GM23338 (cell line): Measurements from ENCODE around the gene TSC2. TPM values are rescaled to one million over a fixed set of nuclear protein-coding genes. Genes with fewer than 3 reads are reported as not detected.

Source experiments
- ATAC-seq: fragments of 200-7000 bp; cut with Tn5 transposase; 3 replicates; pipeline ENCODE4 v1.9.1; 2020
- DNase-seq: peaks from one replicate; pipeline ENCODE4 v3.0.0-alpha.2; 2015; ENCODE audit warnings: low spot score
- H2AFZ ChIP-seq: fragments of 200-600 bp; sonication (generic); 2 replicates; pipeline ENCODE4 v1.8.0; 2016; ENCODE audit warnings: antibody characterized with exemption, mild to moderate bottlenecking, moderate library complexity
- H3F3A ChIP-seq: fragments of 200-600 bp; sonication (generic); replicated peaks from 2 replicates; pipeline ENCODE4 v1.8.0; 2017; ENCODE audit warnings: antibody characterized with exemption, mixed run types, low read depth
- H3K27ac ChIP-seq: fragments of 200-600 bp; sonication (generic); 2 replicates; pipeline ENCODE4 v1.6.1; 2016; ENCODE audit warnings: low read depth
- H3K27me3 ChIP-seq: fragments of 200-600 bp; sonication (generic); 2 replicates; pipeline ENCODE4 v1.8.0; 2016; ENCODE audit warnings: mild to moderate bottlenecking, mixed run types, moderate library complexity; ENCODE audit not compliant: insufficient read depth
- H3K36me3 ChIP-seq: fragments of 200-600 bp; sonication (generic); 2 replicates; pipeline ENCODE4 v1.8.0; 2016; ENCODE audit warnings: mild to moderate bottlenecking; ENCODE audit not compliant: insufficient read depth
- H3K4me1 ChIP-seq: fragments of 200-600 bp; sonication (generic); 2 replicates; pipeline ENCODE4 v1.8.0; 2016; ENCODE audit warnings: mild to moderate bottlenecking, moderate library complexity; ENCODE audit not compliant: insufficient read depth
- H3K4me2 ChIP-seq: fragments of 200-600 bp; sonication (generic); 2 replicates; pipeline ENCODE4 v1.7.1; 2017; ENCODE audit warnings: mixed run types
- H3K4me3 ChIP-seq: fragments of 200-600 bp; sonication (generic); 2 replicates; pipeline ENCODE4 v1.6.1; 2016; ENCODE audit warnings: mixed run types
- H3K79me2 ChIP-seq: fragments of 200-600 bp; sonication (generic); replicated peaks from 2 replicates; pipeline ENCODE4 v1.8.0; 2017; ENCODE audit warnings: mild to moderate bottlenecking; ENCODE audit not compliant: insufficient read depth
- H3K9me2 ChIP-seq: fragments of 200-600 bp; sonication (generic); 2 replicates; pipeline ENCODE4 v1.8.0; 2017; ENCODE audit not compliant: insufficient read depth
- H4K20me1 ChIP-seq: fragments of 200-600 bp; sonication (generic); replicated peaks from 2 replicates; pipeline ENCODE4 v1.8.0; 2017; ENCODE audit warnings: mild to moderate bottlenecking; ENCODE audit not compliant: insufficient read depth
- H3K27ac Mint-ChIP-seq: 2 replicates; pipeline ENCODE4 v1.8.0; 2020; ENCODE audit warnings: inconsistent platforms, mild to moderate bottlenecking, moderate library complexity, mixed read lengths
- H3K27me3 Mint-ChIP-seq: 3 replicates; pipeline ENCODE4 v1.8.0; 2022; ENCODE audit warnings: low read depth, mild to moderate bottlenecking, moderate library complexity, mixed read lengths, inconsistent platforms; ENCODE audit not compliant: insufficient read depth, poor library complexity
- H3K36me3 Mint-ChIP-seq: 3 replicates; pipeline ENCODE4 v1.8.0; 2021; ENCODE audit warnings: low read depth, mild to moderate bottlenecking, inconsistent platforms, moderate library complexity, mixed read lengths
- H3K4me1 Mint-ChIP-seq: 3 replicates; pipeline ENCODE4 v1.8.0; 2020; ENCODE audit warnings: mild to moderate bottlenecking, inconsistent platforms, mixed read lengths
- H3K4me3 Mint-ChIP-seq: 3 replicates; pipeline ENCODE4 v1.8.0; 2021; ENCODE audit warnings: moderate library complexity, mild to moderate bottlenecking, inconsistent platforms, mixed read lengths
- H3K9me3 Mint-ChIP-seq: 3 replicates; pipeline ENCODE4 v1.8.0; 2020; ENCODE audit warnings: moderate library complexity, mild to moderate bottlenecking, inconsistent platforms, mixed read lengths
- ETS1 ChIP-seq: IDR thresholded peaks from 2 replicates; pipeline ENCODE4 v1.6.1; 2016; ENCODE audit warnings: antibody characterized with exemption
- EZH2 ChIP-seq: fragments of 200-600 bp; sonication (generic); IDR thresholded peaks from one replicate; pipeline ENCODE4 v1.8.0; 2017; ENCODE audit warnings: antibody characterized with exemption, mild to moderate bottlenecking, low read depth; ENCODE audit not compliant: unreplicated experiment
- JUNB ChIP-seq: IDR thresholded peaks from one replicate; pipeline ENCODE4 v1.6.1; 2016; ENCODE audit warnings: antibody characterized with exemption; ENCODE audit not compliant: unreplicated experiment
- NANOG ChIP-seq: IDR thresholded peaks from 2 replicates; pipeline ENCODE4 v1.6.1; 2016; ENCODE audit warnings: antibody characterized with exemption, borderline replicate concordance
- POLR2AphosphoS5 ChIP-seq: IDR thresholded peaks from 2 replicates; pipeline ENCODE4 v1.6.1; 2016; ENCODE audit warnings: antibody characterized with exemption, low read depth
- REST ChIP-seq: IDR thresholded peaks from one replicate; pipeline ENCODE4 v1.6.1; 2018; ENCODE audit warnings: antibody characterized with exemption; ENCODE audit not compliant: unreplicated experiment
- STAT1 ChIP-seq: IDR thresholded peaks from one replicate; pipeline ENCODE4 v1.6.1; 2016; ENCODE audit warnings: antibody characterized with exemption; ENCODE audit not compliant: unreplicated experiment
- polyA plus RNA-seq: library from polyadenylated mRNA; unstranded; fragments of >200 nt; fragmentation: Nextera tagmentation; extraction: Ambion mirVana; gene quantifications from 2 replicates; pipeline ENCODE4 v1.2.1, GENCODE V29; 2016
- total RNA-seq: library from RNA; depleted of rRNA; stranded (reverse); fragments of >200 nt; shearing (Covaris generic); gene quantifications from 2 replicates; pipeline ENCODE4 v1.2.3, GENCODE V29; 2014

TSC2 gene
- total and polyA plus RNA-seq, 2 experiments from 2014 or later, result 40.5 to 93.0 TPM

- TF ChIP-seq REST (no peak), JUNB (no peak), POLR2AphosphoS5 (no peak)
- H3K27ac ChIP-seq, result no peak overlapping the region
These were observed 34.6 kb downstream of the TSC2 start for GRCh38 chr16:2082171-2082982.

GRCh38 chr16:2082983-2083364, 35.2 kb downstream of the TSC2 start:
- Histone ChIP-seq H3K79me2 (no peaks in the 10 kb centered on the region), H3K4me1 (no peaks in the 10 kb centered on the region), H3K36me3 (no peaks in the 10 kb centered on the region), H4K20me1 (no peaks in the 10 kb centered on the region), H3K27me3 (no peaks in the 10 kb centered on the region), H2AFZ (no peak overlapping the region), H3K9me2 (no peaks in the 10 kb centered on the region), H3F3A (no peaks in the 10 kb centered on the region), H3K27ac (no peak overlapping the region), H3K4me2 (no peak overlapping the region), H3K4me3 (no peak overlapping the region)
- DNase-seq (no peak), ATAC-seq (no peak)
- H3K9me3 Mint-ChIP-seq, result no peaks in the 10 kb centered on the region
- H3K27me3 Mint-ChIP-seq, result peaks cover 2% of the 10 kb centered on the region
- peaks cover 5% of the 10 kb centered on the region; the same call in 1 of the 3 replicates for H3K36me3 Mint-ChIP-seq
- H3K27ac Mint-ChIP-seq, result no peak overlapping the region
- H3K4me3 Mint-ChIP-seq, result no peak overlapping the region; the same call in 2 of the 3 replicates
- H3K4me1 Mint-ChIP-seq, result no peaks in the 10 kb centered on the region
- TF ChIP-seq POLR2AphosphoS5 (no peak), EZH2 (no peak), STAT1 (no peak), NANOG (no peak), ETS1 (no peak)

More at GRCh38 chr16:2082171-2082982, 34.6 kb downstream of the TSC2 start:
- DNase-seq, result no peak
- H3K4me3 Mint-ChIP-seq, result no peak overlapping the region
- Histone ChIP-seq H3K4me3 (no peak overlapping the region), H3K36me3 (no peaks in the 10 kb centered on the region), H2AFZ (no peak overlapping the region), H3K4me2 (no peak overlapping the region), H3K9me2 (no peaks in the 10 kb centered on the region), H3K27me3 (no peaks in the 10 kb centered on the region), H3K4me1 (no peaks in the 10 kb centered on the region), H3F3A (no peaks in the 10 kb centered on the region), H3K79me2 (no peaks in the 10 kb centered on the region), H4K20me1 (no peaks in the 10 kb centered on the region)
- ATAC-seq, result peak; percentile 16
- H3K36me3 Mint-ChIP-seq, result peaks cover 5% of the 10 kb centered on the region; the same call in 1 of the 3 replicates
- no peaks in the 10 kb centered on the region for H3K4me1 Mint-ChIP-seq
- no peak overlapping the region; the same call in 1 of the 2 replicates for H3K27ac Mint-ChIP-seq
- no peaks in the 10 kb centered on the region for H3K9me3 Mint-ChIP-seq
- H3K27me3 Mint-ChIP-seq, result peaks cover 2% of the 10 kb centered on the region
